PC-3 (cell line): ENCODE data around the gene PREP. TPM values are rescaled to one million over a fixed set of nuclear protein-coding genes. Genes with fewer than 3 reads are reported as not detected.
A peak's percentile ranks its signal among the peaks of the same experiment; 100 is the strongest.

ENCODE experiments used
- ATAC-seq: fragments of 200-7000 bp; cut with Tn5 transposase; 2 replicates; pipeline ENCODE4 v1.9.1; 2020; ENCODE audit warnings: mild to moderate bottlenecking, moderate library complexity
- BruUV-seq: library from RNA; stranded (reverse); fragments of 400-500 nt; replicated peaks from 2 replicates; lab custom pipeline; 2021; lab: Mats Ljungman, UMichigan
- CTCF ChIA-PET: fragments of 300-600 bp; sonication (Branson Sonifier 250); formaldehyde crosslinking; loops from one replicate; lab custom pipeline; 2022; ENCODE audit warnings: antibody characterized with exemption; lab: Charles Lee
- POLR2A ChIA-PET: fragments of 300-600 bp; sonication (Branson Sonifier 250); formaldehyde crosslinking; loops from one replicate; lab custom pipeline; 2022; ENCODE audit warnings: antibody characterized with exemption; ENCODE audit not compliant: unreplicated experiment; lab: Charles Lee
- DNase-seq: peaks from one replicate; pipeline ENCODE4 v3.0.0-alpha.2; 2015
- H2AFZ ChIP-seq: fragments of 300-600 bp; sonication (generic); 2 replicates; pipeline ENCODE4 v1.6.0; 2016; ENCODE audit warnings: antibody characterized with exemption, low read length
- H3F3A ChIP-seq: fragments of 300-600 bp; sonication (generic); one replicate; pipeline ENCODE4 v1.6.0; 2017; ENCODE audit warnings: antibody characterized with exemption, low read length, control low read depth, mild to moderate bottlenecking; ENCODE audit not compliant: unreplicated experiment
- H3K27ac ChIP-seq: fragments of 300-600 bp; sonication (generic); 2 replicates; pipeline ENCODE4 v1.5.1; 2016; ENCODE audit warnings: mild to moderate bottlenecking, low read length
- H3K27me3 ChIP-seq: fragments of 300-600 bp; sonication (generic); 2 replicates; pipeline ENCODE4 v1.6.1; 2016; ENCODE audit warnings: low read length, mixed read lengths
- H3K36me3 ChIP-seq: fragments of 300-600 bp; sonication (generic); 2 replicates; pipeline ENCODE4 v1.6.1; 2016; ENCODE audit warnings: low read depth, mixed run types, low read length, mixed read lengths
- H3K4me1 ChIP-seq: fragments of 300-600 bp; sonication (generic); 2 replicates; pipeline ENCODE4 v1.5.1; 2016; ENCODE audit warnings: low read length; ENCODE audit not compliant: insufficient read depth
- H3K4me2 ChIP-seq: fragments of 300-600 bp; sonication (generic); 2 replicates; pipeline ENCODE4 v1.6.0; 2016; ENCODE audit warnings: low read length
- H3K4me3 ChIP-seq: fragments of 300-600 bp; sonication (generic); 2 replicates; pipeline ENCODE4 v1.5.1; 2016; ENCODE audit warnings: mild to moderate bottlenecking, low read length, mixed read lengths
- H3K79me2 ChIP-seq: fragments of 300-600 bp; sonication (generic); 2 replicates; pipeline ENCODE4 v1.6.1; 2017; ENCODE audit warnings: low read length, mixed read lengths
- H3K9ac ChIP-seq: fragments of 300-600 bp; sonication (generic); 2 replicates; pipeline ENCODE4 v1.6.0; 2016; ENCODE audit warnings: mild to moderate bottlenecking, low read length
- H3K9me2 ChIP-seq: fragments of 300-600 bp; sonication (generic); replicated peaks from 2 replicates; pipeline ENCODE4 v1.6.1; 2016; ENCODE audit warnings: mixed run types, low read length, mixed read lengths
- H3K9me3 ChIP-seq: fragments of 300-600 bp; sonication (generic); 2 replicates; pipeline ENCODE4 v1.6.1; 2016; ENCODE audit warnings: low read length, mixed read lengths
- H4K20me1 ChIP-seq: fragments of 300-600 bp; sonication (generic); 2 replicates; pipeline ENCODE4 v1.6.1; 2016; ENCODE audit warnings: low read length, mixed read lengths
- EZH2 ChIP-seq: fragments of 300-600 bp; sonication (generic); IDR thresholded peaks from one replicate; pipeline ENCODE4 v1.6.1; 2017; ENCODE audit warnings: antibody characterized with exemption, mild to moderate bottlenecking, low read length; ENCODE audit not compliant: unreplicated experiment
- EZH2phosphoT487 ChIP-seq: fragments of 300-600 bp; sonication (generic); IDR thresholded peaks from 2 replicates; pipeline ENCODE4 v1.6.1; 2018; ENCODE audit warnings: mild to moderate bottlenecking, antibody characterized with exemption, low read length, borderline replicate concordance
- intact Hi-C: fragments of 100-400 bp; cut with micrococcal nuclease; formaldehyde crosslinking; loops from 2 replicates; pipeline ENCODE4 v1.9.0; 2023
- total RNA-seq: library from RNA; depleted of rRNA; stranded (reverse); fragments of >200 nt; gene quantifications from 2 replicates; pipeline ENCODE4 v1.2.3, GENCODE V29; 2014
- TF ChIP-seq, protein P1 (sequence below): fragments of 300-600 bp; sonication (generic); conservative IDR thresholded peaks from 2 replicates; pipeline ENCODE4 v1.5.1; 2017; ENCODE audit warnings: antibody characterized with exemption, low read depth, mild to moderate bottlenecking, low read length

The PREP gene
- total RNA-seq, 1 experiment from 2014 or later: 16.9 TPM

- POLR2A ChIA-PET: no interaction called here
- ATAC-seq: no peak
These were observed 39.5 kb upstream of the PREP start for GRCh38 chr6:105442369-105442768.

DNA sequence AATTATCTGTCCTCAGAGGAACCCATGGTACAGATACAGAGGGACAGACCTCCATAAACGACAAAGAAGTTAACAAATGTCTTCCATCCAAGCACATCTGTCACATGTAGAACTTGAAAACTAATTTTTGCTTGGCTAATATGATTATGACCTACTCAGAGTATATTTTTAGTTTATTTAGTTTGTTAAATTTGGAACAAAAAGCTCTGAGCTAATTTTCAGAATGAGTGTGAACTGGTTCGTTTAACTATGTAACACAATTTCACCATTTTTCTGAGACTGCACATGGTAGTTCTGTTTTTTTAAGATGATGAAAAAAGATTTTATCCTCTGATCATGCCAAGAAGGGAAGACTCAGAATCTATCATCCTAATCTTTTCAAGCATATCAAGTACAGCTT lies 34.4 kb upstream of the PREP start:
- Histone ChIP-seq H3K36me3 (no peaks in the 10 kb centered on the region), H3K27me3 (no peaks in the 10 kb centered on the region), H3K4me2 (no peak overlapping the region), H3K9me3 (no peaks in the 10 kb centered on the region), H2AFZ (no peak overlapping the region), H3K9me2 (no peaks in the 10 kb centered on the region), H3K4me1 (peaks cover 19% of the 10 kb centered on the region), H3K9ac (no peak overlapping the region), H3K27ac (no peak overlapping the region), H3K79me2 (no peaks in the 10 kb centered on the region), H3F3A (peaks cover 4% of the 10 kb centered on the region), H4K20me1 (no peaks in the 10 kb centered on the region), H3K4me3 (no peak overlapping the region)
- TF ChIP-seq EZH2phosphoT487: no peak
- TF ChIP-seq, protein P1, sequence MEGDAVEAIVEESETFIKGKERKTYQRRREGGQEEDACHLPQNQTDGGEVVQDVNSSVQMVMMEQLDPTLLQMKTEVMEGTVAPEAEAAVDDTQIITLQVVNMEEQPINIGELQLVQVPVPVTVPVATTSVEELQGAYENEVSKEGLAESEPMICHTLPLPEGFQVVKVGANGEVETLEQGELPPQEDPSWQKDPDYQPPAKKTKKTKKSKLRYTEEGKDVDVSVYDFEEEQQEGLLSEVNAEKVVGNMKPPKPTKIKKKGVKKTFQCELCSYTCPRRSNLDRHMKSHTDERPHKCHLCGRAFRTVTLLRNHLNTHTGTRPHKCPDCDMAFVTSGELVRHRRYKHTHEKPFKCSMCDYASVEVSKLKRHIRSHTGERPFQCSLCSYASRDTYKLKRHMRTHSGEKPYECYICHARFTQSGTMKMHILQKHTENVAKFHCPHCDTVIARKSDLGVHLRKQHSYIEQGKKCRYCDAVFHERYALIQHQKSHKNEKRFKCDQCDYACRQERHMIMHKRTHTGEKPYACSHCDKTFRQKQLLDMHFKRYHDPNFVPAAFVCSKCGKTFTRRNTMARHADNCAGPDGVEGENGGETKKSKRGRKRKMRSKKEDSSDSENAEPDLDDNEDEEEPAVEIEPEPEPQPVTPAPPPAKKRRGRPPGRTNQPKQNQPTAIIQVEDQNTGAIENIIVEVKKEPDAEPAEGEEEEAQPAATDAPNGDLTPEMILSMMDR: no peak
- no peak for TF ChIP-seq EZH2
- intact Hi-C loops: loop anchor here (10.0 kb wide), 1 partner anchor 158 kb away; no protein-coding TSS in a partner anchor
- ATAC-seq: no peak
- BruUV-seq: no TSS peak
- ChIA-PET POLR2A (no interaction called here), CTCF (no interaction called here)
- DNase-seq: no peak

More at GRCh38 chr6:105442369-105442768, 39.5 kb upstream of the PREP start:
- Histone ChIP-seq H3K9me2 (no peaks in the 10 kb centered on the region), H3K27ac (no peak overlapping the region), H2AFZ (no peak overlapping the region), H3F3A (no peaks in the 10 kb centered on the region), H3K9me3 (no peaks in the 10 kb centered on the region), H3K27me3 (no peaks in the 10 kb centered on the region), H4K20me1 (no peaks in the 10 kb centered on the region), H3K9ac (no peak overlapping the region), H3K4me2 (no peak overlapping the region), H3K4me3 (no peak overlapping the region), H3K4me1 (no peaks in the 10 kb centered on the region), H3K36me3 (no peaks in the 10 kb centered on the region), H3K79me2 (no peaks in the 10 kb centered on the region)
- intact Hi-C loops: no loop called here
- DNase-seq: no peak
- CTCF ChIA-PET: no interaction called here
- TF ChIP-seq, protein P1: no peak
- TF ChIP-seq EZH2phosphoT487: no peak
- no peak for TF ChIP-seq EZH2
- no TSS peak for BruUV-seq

DNA sequence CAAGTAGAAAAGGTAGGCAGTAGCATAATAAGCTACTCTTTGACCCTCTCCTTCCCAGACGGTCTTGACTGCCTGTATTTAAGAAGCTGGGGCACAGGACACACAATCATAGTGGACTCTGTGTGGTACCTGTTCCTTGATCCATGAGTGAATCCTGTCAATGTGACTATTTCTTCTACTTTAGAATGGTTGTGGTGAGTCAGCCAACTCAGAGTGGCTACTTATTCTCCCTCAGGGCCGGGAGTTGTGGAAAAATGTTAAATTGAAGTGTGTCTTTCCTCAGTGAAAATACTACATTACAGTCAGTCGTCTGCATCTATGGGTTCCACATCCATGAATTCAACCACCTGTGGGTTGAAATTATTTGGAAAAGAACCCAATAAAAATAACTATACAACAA lies 30.8 kb upstream of the PREP start:
- Histone ChIP-seq H3K27ac (0 out of 2 replicates have a peak overlapping the region, but pooled peaks have one; percentile 41), H3K4me1 (peaks cover 36% of the 10 kb centered on the region), H4K20me1 (no peaks in the 10 kb centered on the region), H3K27me3 (no peaks in the 10 kb centered on the region), H3F3A (peaks cover 4% of the 10 kb centered on the region), H3K4me2 (0 out of 2 replicates have a peak overlapping the region, but pooled peaks have one; percentile 18), H3K9me3 (no peaks in the 10 kb centered on the region), H2AFZ (no peak overlapping the region), H3K79me2 (no peaks in the 10 kb centered on the region), H3K9me2 (no peaks in the 10 kb centered on the region), H3K9ac (no peak overlapping the region), H3K4me3 (no peak overlapping the region), H3K36me3 (no peaks in the 10 kb centered on the region)
- no peak for TF ChIP-seq EZH2phosphoT487
- DNase-seq (peak; percentile 44), ATAC-seq (peak; percentile 58)
- POLR2A ChIA-PET: no interaction called here
- BruUV-seq: no TSS peak
- CTCF ChIA-PET: interaction anchor here (0.6 kb wide), 1 partner anchor 652 kb away, joined by 3 read pairs; no protein-coding TSS in a partner anchor
- intact Hi-C loops: loop anchor here (1.0 to 10.0 kb wide), 8 partner anchors 42 to 869 kb away; no protein-coding TSS in a partner anchor
